Natural killer cell (primary cell): ENCODE measurements around the gene SMS. TPM values are rescaled to one million over a fixed set of nuclear protein-coding genes. Genes with fewer than 3 reads are reported as not detected.

Experiments
- ATAC-seq, 3 donors: fragments of 150-1000 bp in 2 of 3; fragments of 200-7000 bp in 1 of 3; cut with Tn5 transposase; 1 replicate in 1 of 3; 2 replicates in 2 of 3; pipeline ENCODE4 v1.10.0; 2021; ENCODE audit warnings: mild to moderate bottlenecking in 2 of 3, moderate library complexity in 2 of 3
- DNase-seq, 2 donors: peaks; one replicate each; pipeline versions ENCODE4 v3.0.0 to v3.0.0-alpha.2; 2013 to 2021; ENCODE audit warnings: mixed read lengths in 1 of 2
- H3K27ac ChIP-seq: one replicate; pipeline ENCODE4 v1.5.1; 2013; ENCODE audit warnings: mild to moderate bottlenecking, low read length
- H3K27me3 ChIP-seq: one replicate; pipeline ENCODE4 v1.6.1; 2013; ENCODE audit warnings: low read length; ENCODE audit not compliant: control insufficient read depth, insufficient read depth
- H3K36me3 ChIP-seq: one replicate; pipeline ENCODE4 v1.6.1; 2013; ENCODE audit warnings: low read length; ENCODE audit not compliant: control insufficient read depth, insufficient read depth
- H3K4me1 ChIP-seq: one replicate; pipeline ENCODE4 v1.6.1; 2013; ENCODE audit warnings: low read length; ENCODE audit not compliant: control insufficient read depth, insufficient read depth
- H3K4me3 ChIP-seq: one replicate; pipeline ENCODE4 v1.5.1; 2013; ENCODE audit warnings: low read length
- H3K9me3 ChIP-seq: one replicate; pipeline ENCODE4 v1.6.1; 2013; ENCODE audit warnings: low read length; ENCODE audit not compliant: control insufficient read depth, insufficient read depth
- H3K27ac Mint-ChIP-seq, 2 donors: one replicate each; pipeline ENCODE4 v1.8.0; 2022; ENCODE audit warnings: mild to moderate bottlenecking in 2 of 2, mixed read lengths in 2 of 2, moderate library complexity in 1 of 2
- H3K27me3 Mint-ChIP-seq, 2 donors: one replicate each; pipeline ENCODE4 v1.8.0; 2022; ENCODE audit warnings: low read depth in 2 of 2, mixed read lengths in 2 of 2
- H3K36me3 Mint-ChIP-seq: one replicate; pipeline ENCODE4 v1.8.0; 2022; ENCODE audit warnings: mixed read lengths
- H3K4me1 Mint-ChIP-seq, 2 donors: one replicate each; pipeline ENCODE4 v1.8.0; 2022; ENCODE audit warnings: mixed read lengths in 2 of 2
- H3K4me3 Mint-ChIP-seq: one replicate; pipeline ENCODE4 v1.8.0; 2022; ENCODE audit warnings: mild to moderate bottlenecking, moderate library complexity, mixed read lengths
- H3K9me3 Mint-ChIP-seq, 2 donors: one replicate each; pipeline ENCODE4 v1.8.0; 2022; ENCODE audit warnings: mixed read lengths in 2 of 2
- CTCF ChIP-seq: fragments of 200-600 bp; IDR thresholded peaks from one replicate; pipeline ENCODE4 v1.8.0; 2022; ENCODE audit warnings: antibody characterized with exemption
- WGBS: methylation state at CpG from one replicate; pipeline ENCODE4 v1.1.7; 2013; ENCODE audit warnings: missing lambda C conversion rate; ENCODE audit not compliant: insufficient coverage; 5-methylcytosine and 5-hydroxymethylcytosine counted together
- intact Hi-C: fragments of 100-400 bp; cut with micrococcal nuclease; formaldehyde crosslinking; loops from one replicate; pipeline ENCODE4 v1.14.2; 2022
- total RNA-seq, 4 donors: library from RNA; stranded (reverse); fragments of 120-200 nt in 1 of 4; gene quantifications; one replicate each; pipeline versions ENCODE4 v1.2.3 to v1.2.4, GENCODE V29; 2013 to 2022

SMS gene
- total RNA-seq, 3 donors from 2014 or later (not counting 1 experiment from before 2014, with no cell fraction given): 14.9 to 19.4 (median 18.6) TPM

GRCh38 chrX:21943460-21944135 lies 3.1 kb downstream of the SMS start:
- H3K4me1 ChIP-seq: peaks cover 14% of the 10 kb centered on the region
- intact Hi-C loops: no loop called here
- H3K4me3 ChIP-seq: no peak overlapping the region
- H3K36me3 ChIP-seq: no peaks in the 10 kb centered on the region
- H3K9me3 ChIP-seq: no peaks in the 10 kb centered on the region
- Mint-ChIP-seq H3K9me3 (no peaks in the 10 kb centered on the region), H3K4me1 (peaks cover 15 to 44% of the 10 kb centered on the region in 2 donors), H3K27me3 (no peaks in the 10 kb centered on the region), H3K4me3 (peak overlapping the region; percentile 11), H3K27ac (peak overlapping the region in 1 of 2 donors; percentile 8), H3K36me3 (no peaks in the 10 kb centered on the region)
- no peak overlapping the region for H3K27ac ChIP-seq
- WGBS: 48% methylated on average over 8 of the region's 11 CpGs
- DNase-seq (peak in 1 of 2 donors; percentile 6), ATAC-seq (no peak)
- TF ChIP-seq CTCF: no peak
- no peaks in the 10 kb centered on the region for H3K27me3 ChIP-seq

- no peak for TF ChIP-seq CTCF
- H3K27ac ChIP-seq: no peak overlapping the region
- no peaks in the 10 kb centered on the region for H3K9me3 Mint-ChIP-seq
- 83% methylated on average over 6 of the region's 8 CpGs for WGBS
- ATAC-seq (no peak), DNase-seq (no peak)
- intact Hi-C loops: no loop called here
- H3K36me3 Mint-ChIP-seq: no peaks in the 10 kb centered on the region
- no peaks in the 10 kb centered on the region for H3K27me3 Mint-ChIP-seq
- H3K27me3 ChIP-seq: no peaks in the 10 kb centered on the region
- H3K9me3 ChIP-seq: no peaks in the 10 kb centered on the region
- peaks cover 18 to 47% of the 10 kb centered on the region in 2 donors for H3K4me1 Mint-ChIP-seq
- no peak overlapping the region for H3K4me3 ChIP-seq
- H3K36me3 ChIP-seq: no peaks in the 10 kb centered on the region
- H3K27ac Mint-ChIP-seq: no peak overlapping the region
- H3K4me1 ChIP-seq: peaks cover 14% of the 10 kb centered on the region
- H3K4me3 Mint-ChIP-seq: no peak overlapping the region
Observed at GRCh38 chrX:21944136-21944615, 3.7 kb downstream of the SMS start.

GRCh38 chrX:21946925-21947641 lies 6.6 kb downstream of the SMS start:
- DNase-seq (no peak), ATAC-seq (no peak)
- Mint-ChIP-seq H3K9me3 (no peaks in the 10 kb centered on the region), H3K27me3 (no peaks in the 10 kb centered on the region), H3K4me3 (no peak overlapping the region), H3K36me3 (no peaks in the 10 kb centered on the region), H3K27ac (peak overlapping the region; percentile 30 to 75), H3K4me1 (peaks cover 22 to 47% of the 10 kb centered on the region in 2 donors)
- no peaks in the 10 kb centered on the region for H3K9me3 ChIP-seq
- intact Hi-C loops: no loop called here
- 80% methylated on average over 1 of the region's 7 CpGs for WGBS
- TF ChIP-seq CTCF: no peak
- no peak overlapping the region for H3K4me3 ChIP-seq
- no peak overlapping the region for H3K27ac ChIP-seq
- H3K27me3 ChIP-seq: no peaks in the 10 kb centered on the region
- H3K4me1 ChIP-seq: peaks cover 10% of the 10 kb centered on the region
- H3K36me3 ChIP-seq: no peaks in the 10 kb centered on the region
